HG03575 (cell line): ENCODE data around the gene PIP5K1C.
"Not testable (repeated sequence)": the region's sequence is repeated elsewhere in the genome, so short reads cannot be mapped to it uniquely, and the experiment has no call there.

Experiments used
- ATAC-seq: cut with Tn5 transposase; IDR thresholded peaks from one replicate; pipeline ENCODE4 v1.9.1; 2021; ENCODE audit not compliant: unreplicated experiment, insufficient number of reproducible peaks, low FRiP score; ENCODE audit errors: extremely low read depth

Gene PIP5K1C

DNA sequence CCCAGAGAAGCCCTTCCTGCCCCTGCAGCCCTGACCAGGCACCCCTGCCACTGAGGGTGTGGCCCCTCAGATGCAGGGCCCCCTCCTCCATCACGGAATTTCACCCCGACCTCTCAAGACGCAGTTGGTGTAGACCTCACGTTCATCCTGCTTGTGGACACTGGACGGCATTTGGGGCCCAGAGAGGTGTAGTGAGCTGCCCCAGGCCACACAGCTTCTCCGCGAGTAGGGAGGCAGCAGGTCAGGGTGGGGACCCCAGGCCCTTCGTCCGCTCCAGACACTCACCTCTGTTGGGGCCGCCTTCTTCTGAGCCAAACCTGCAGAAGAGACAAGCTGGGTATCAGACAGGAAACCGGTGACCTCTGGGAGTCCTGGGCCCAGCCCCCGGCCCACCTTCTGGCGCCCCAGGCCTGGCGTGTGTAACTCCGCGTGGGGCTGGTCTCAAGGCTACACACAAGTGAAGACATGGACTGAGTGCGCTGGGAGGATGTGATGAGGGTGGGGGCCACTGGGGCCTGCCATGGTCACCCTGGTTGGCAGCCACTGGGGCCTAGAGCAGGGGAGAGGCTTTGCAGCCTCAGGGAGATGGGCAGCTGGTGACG lies 33.1 kb downstream of the PIP5K1C start:
- ATAC-seq: no peak

DNA sequence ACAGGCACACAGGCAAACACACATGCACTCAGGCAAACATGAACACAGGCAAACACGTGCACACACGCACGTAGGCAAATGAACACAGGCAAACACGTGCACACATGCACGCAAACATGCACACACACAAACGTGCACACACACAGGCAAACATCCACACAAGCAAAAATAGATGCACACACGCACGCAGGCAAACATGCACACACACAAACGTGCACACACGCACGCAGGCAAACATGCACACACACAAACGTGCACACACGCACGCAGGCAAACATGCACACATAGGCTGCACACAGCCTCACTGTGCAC lies 33.8 kb downstream of the PIP5K1C start:
- ATAC-seq: not testable (repeated sequence)

DNA sequence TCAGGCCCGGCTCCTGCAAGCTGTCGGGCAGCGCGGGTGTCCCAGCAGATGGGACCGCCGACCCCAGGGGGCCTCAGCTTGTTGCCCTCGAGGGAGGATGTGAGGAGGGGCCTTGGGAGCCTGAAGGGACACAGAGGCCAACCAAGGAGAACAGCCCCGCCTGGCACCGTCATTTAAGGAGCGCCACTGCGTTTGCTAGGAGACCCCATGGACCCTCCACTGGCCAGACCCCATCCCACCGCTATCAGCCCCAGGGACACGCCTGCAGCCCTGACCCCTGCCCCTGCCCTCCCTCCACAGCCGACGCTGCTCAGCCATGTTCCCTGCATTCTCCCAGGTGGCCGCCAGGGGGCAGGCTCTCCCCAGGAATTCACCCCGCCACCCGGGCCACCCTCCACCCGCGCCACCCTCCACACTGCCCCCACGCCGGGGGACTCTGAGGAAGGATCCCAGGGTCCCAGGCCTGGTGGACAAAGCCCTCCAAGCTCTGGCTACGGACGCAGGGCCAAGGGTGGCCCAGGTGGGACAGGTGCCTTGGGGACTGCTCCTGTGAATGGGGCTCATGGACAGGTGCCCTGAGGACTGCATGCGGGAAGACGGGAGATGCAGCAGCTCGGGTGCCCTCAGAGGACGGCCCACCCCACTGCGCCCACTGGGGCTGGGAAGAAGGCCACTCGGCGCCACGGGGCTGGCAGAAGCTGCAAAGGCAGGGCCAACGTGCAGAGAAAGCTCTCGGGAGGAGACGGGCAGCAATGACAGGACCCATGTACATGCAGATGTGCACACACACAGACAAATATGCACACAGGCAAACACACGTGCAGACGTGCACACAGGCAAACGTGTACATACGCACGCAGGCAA lies 34.4 kb downstream of the PIP5K1C start:
- ATAC-seq: no peak

DNA sequence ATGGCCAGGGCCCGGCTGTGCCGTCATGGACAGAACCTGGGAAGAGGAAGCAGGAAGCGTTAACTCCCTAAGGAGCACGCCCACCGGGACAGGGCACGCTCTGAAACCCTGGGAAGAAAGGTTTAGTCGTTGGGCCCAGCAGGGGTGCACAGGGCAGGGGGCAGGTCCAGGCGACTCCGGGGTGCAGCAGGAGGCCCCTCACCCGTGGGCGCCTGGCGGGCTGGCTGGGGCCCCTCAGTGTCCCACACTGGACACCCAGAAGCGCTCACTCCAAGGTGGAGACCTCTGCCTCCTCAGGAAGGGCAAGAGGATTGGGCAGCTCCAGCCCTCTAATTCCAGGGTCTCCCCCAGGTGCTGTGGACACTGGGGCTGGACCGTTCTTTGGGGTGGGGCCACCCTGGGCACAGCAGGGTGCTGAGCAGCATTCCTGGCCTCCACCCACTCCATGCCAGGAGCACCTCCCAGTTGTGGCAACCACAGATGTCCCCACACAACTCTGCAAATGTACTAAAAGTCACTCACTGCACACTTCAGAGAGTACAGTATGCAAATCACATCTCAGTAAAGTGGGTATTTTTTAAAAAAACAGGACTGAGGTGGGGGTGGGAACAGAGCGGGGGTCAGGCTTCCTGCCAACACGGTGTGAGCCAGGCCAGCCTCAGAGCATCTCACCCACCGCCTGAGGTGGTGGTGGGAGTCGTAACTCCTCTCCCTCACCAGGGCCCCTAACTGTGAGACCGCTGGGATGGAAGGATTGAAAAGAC lies 35.2 kb downstream of the PIP5K1C start:
- no peak for ATAC-seq

DNA sequence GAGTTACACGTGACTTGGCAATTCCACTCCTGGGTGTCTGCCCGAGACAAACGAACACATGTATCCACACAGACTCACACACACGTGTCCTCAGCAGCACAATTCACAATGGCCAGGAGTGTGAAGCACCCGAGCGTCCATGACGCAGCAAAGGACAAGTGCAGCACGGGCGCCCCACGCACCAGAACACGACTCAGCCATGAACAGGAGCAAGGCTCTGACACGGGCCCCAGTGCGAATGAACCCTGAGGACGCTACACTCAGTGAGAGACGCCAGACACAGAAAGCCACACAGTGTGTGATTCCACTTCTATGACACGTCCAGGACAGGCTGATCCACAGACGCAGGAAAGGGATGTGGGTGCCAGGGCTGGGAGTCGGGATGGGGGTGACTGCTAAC lies 36.4 kb downstream of the PIP5K1C start:
- ATAC-seq: no peak

DNA sequence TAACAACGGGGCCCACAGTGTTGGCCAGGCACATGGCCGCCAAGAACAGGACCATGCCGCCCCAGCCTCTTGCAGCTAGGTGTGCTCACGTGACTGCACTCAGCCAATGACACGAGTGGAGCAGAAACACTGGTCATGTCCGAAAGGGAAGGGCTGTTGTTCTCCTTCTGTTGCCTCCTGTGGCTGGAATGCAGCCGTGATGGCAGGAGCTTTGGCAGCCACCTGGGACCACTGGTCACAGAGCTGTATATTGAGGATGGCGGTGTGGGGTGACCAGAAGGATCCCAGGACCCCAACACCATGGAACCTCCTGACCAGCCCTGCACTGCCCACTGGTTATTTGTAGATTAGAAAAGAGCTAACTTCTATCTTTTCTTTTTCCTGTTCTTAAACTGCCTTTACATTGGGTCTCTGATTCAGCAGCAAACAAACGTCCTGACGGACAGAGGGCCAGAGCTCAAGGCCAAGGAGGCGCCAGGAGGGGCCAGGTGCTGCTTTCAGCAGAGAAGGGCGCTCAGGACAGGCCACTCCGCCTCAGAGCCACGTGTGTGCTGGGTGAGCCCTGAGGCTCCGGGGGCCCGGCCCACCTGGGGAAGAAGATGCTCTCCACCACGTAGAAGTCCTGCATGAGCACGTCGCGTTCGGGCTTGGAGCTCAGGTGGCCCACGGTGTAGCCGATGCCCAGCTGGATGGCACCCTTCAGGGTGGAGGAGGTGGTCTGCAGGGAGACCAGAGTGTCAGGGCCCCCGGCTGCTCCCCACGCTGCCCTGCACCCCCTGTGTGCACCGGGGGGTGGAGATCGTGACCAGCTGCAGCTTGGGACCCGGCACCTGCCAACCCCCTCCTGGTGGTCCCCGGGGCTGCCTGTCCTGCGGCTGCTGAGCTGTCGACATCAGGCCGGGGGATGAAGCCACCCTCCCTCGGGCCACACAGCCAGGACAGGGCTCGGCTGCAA lies 38.7 kb downstream of the PIP5K1C start:
- no peak for ATAC-seq

DNA sequence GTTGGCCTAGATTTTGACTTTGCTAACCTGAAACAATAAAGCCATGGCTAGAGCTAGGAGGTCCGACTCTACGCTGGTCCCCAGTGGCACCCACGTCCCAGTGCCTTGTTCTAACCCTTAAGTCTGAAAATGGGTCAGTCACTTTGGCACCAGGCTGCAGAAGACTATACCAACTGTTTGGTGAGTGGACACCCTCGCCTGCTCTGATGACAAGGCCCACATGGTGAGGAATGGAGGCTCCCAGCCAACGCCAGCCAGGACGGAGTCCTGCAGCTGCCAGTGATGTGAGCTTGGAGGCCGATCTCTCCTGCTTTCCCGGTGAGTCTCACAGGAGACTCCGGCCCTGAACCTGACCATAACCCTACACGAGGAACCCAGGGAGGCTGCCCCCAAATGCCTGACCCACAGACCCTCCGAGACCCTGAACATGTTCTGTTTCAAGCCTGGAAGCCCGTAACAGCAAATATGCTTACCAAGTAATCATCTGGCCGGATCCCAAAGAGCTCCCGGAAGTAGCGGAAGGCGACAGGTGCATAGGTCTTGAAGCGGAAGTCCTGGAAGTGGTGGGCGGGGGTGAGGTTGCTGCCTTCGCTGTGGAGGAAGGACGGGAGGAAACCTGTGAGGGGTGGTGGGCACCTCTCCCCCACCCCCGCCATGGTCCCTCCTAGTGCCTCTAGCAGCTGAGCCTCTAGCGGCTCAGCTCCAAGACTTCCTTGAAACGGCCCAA lies 39.6 kb downstream of the PIP5K1C start:
- ATAC-seq: no peak

DNA sequence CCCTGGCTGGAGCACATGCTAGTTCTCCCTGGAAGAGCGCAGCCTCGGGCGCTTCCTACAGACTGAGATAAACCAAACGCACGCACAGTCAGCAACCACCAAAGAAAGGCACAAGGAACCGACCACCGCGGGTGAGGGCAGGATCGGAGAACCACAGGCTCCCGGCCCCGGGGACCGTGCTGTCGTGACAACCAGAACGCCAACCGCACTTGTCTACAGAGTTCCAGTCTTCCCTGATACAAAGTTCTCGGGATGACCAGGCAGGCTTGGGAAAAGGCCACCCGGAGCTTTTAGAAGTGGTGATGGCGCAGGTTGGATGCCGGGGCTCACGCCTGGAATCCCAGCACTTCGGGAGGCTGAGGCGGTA lies 40.5 kb downstream of the PIP5K1C start:
- no peak for ATAC-seq

DNA sequence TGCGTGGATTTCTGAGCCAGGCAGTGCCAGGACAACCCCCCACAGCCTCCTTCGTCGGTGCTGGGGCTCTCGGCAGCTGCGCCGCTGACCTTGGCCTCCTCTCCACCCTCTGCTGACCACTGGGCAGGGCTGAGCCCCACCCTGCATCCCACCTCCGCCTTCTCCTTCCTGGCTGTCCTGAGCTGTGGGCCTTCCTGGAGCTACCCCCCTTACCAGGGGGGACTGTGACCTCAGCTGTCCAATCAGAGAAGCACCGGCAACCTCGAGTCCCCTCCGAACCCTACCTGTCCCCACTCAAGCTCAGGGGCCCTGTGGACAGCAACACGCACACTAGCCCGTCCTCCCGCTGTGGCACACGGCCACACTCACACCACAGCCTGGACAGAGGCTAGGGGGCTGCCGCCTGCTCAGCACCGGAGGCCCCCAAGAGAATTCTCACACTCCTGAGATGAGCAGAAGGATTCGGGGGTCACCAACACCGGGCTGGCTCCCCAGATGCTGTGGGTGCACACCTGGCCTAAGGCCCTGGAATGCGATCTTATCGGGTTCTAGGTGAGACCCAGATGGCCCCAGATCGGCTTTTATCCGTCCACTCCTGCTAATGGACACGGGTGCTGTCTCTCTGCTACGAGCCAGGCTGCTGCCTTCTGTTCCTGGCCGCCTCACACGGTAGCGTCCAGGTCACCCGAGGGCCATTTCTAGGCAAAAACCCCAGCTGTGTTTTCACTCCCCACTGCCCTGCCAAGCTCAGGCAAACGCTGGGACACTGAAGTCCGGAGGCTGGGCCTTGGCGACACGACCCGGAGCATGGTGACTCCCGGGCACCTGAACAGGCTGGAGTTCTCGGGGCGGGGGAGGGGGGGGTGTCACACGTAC lies 41.2 kb downstream of the PIP5K1C start:
- no peak for ATAC-seq

DNA sequence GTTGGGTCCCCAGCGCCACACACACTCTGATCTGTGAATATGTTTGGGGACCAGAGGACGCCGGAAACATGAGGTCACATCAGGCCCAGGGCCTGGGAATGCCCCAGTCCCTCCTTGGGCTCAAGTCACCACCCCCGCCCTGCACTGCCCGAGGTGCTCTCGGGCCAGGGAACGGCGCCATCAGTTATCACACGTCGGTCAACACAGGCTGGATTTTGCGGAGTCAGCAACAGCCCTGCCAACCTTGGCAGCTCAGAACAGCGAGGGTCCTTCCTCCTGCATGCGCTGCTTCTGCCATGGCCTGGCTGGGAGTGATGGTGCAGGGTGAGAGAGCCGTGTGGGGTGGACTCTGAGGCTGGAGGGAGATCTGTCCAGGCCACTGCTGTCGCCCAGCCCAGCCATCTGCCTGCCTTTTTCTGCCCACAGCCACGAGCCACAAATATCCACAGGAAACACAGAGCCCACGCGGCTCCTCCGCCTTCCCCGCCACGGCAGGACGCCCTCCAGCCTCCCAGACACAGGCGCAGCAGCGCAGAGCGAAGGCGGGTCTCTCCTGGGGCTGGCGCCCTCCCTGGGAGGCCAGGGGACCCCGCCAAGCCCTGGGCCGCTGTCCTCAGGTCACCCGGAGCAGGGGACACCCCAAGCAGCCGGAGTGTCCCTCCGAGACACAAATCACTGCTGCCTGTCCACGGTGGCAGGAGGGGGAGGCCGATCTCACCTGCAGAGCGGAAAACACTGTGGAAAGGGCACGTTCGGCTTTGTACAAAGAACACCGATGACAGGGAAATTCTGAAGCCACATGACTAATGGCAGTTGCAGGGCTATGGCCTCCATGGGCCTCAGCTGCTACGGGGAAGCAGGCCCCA lies 42.0 kb downstream of the PIP5K1C start:
- no peak for ATAC-seq

DNA sequence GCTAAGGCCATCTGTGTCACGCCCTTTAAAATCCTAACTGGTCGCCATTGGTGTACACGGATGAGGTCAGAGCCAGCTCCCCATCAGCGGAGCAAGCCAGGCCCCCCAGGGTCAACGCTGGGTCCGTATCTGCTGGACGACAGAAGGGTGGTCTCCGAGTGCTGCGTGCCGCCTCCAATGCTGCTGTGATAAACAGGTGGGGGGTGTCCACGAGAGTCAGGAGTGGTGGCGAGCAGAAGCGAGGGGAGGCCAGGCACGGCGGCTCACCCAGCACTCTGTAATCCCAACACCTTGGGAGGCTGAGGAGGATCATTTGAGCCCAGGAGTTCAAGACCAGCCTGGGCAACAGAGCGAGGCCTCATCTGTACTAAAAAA lies 42.9 kb downstream of the PIP5K1C start:
- ATAC-seq: no peak

DNA sequence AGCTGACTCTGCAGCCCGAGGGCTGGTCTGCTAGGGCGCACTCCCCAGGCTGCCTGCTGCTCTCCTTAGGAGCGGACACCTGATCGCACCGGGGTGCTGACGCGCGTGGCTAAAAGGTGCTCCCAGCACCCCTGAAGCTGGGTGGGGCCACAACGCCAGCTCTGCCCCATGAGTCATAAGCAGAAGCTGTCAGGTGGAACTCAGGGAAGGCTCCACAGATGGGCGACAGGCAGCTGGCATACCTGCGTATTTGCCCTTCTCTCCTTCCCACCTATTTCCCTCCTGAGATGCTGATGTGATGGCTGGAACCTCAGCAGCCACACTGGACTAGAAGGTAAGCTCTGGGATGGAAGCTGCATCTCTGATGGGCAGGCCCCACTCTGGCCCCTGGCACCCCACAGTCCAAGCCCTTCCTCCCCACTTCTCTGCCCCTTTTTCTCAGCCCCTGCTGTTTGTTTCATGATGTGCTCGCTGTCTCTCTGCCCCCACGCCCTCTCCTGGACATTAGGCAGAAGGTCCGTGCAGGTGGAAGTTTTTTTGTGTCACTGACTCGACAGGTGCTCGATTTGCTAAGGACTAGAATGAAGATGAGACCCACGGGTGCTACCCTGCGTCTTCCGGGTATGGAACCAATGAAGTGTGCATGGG lies 43.4 kb downstream of the PIP5K1C start:
- ATAC-seq: no peak

DNA sequence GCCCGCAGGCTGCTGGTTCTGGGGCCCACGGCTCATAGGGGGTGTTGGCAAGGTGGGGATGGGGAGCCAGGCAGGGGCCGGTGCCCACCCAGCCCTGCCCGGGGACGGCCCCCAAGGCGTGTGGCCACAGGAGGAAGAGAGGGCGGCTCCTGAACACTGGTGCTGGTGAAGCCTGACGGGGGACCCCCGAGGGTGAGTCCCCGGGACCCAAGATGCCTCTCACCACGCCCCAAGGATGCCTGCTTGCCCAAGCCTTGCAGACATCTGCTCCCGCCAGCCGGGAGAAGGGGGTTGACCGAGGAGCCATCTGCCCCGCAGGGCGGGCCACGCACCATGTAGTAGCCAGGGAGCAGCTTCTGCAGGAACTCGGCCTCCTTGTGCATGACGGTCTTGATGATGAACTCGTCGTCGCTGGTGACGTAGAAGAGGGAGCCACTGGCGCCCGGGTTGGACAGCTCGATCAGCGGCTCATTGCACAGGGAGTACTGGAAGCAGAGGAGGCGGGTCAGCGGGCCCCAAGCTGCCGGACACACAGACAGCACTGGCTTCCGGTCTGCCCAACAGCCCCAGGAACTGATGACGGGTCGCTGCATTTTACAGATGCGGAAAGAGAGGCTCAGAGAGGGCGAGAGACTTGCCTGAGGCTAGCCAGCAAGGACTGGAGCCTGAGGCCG lies 44.1 kb downstream of the PIP5K1C start:
- ATAC-seq: no peak

DNA sequence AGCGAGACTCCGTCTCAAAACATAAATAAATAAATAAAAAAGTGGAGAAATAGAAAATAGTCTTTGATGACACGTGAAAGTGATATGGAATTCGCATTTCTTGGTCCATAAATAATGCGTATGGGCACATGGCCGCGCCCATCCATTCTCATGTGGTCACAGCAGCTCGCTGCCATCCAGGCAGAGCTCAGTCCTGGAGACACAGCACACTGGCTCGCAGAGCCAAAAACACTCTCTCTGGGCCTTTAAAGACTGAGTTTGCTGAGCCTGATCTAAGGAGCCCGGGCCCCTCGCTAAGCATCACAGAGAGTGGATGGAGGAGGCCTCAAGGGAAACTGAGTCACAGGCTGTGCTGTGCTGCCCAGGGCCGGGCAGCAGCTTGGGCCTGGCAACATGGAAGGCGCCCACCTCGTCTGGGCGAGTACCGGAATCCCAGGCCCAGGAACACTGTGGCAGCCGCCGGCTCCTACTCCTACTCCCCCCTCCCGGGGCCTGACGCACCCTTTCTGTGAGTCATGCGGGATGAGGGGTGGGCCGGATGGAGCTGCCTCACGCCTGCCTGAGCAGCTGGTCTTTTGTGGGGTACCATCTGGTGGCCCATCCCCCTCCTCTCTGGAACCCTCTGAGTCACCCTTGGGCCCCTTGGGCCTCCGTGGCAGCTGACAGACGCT lies 44.7 kb downstream of the PIP5K1C start:
- ATAC-seq: no peak

DNA sequence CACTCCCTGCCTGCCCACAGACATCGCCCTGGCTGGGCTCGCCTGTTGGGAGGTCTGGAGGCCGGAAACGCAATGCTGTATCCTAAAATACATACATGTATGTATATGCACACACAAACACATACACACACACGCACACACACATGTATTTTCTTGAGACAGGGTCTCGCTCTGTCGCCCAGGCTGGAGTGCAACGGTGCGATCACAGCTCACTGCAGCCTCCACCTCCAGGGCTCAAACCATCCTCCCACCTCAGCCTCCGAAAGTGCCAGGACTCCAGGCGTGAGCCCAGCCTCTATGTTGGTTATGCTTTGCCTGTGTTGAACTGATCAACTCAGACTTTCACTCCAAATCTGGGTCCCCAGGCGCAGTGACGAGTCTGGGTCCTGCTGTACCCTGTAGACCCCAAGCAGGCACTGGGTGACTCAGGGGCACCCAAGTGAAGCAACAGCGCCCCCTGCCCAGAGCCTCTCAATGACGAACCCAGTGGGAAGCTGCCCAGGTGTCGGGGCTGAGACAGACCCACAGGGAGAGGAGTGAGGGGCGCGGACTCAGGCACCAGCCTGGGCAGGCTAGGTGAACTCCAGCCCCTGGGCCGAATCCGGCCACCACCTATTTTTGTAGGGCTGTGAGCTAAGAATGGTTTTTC lies 46.3 kb downstream of the PIP5K1C start:
- no peak for ATAC-seq
